Stimulated activated naive CD4-positive, alpha-beta T cell treated with Interleukin-2 at 50 U/mL for 16 hours (primary cell): ENCODE data around the gene RASGEF1B.
"Not testable (repeated sequence)": the region's sequence is repeated elsewhere in the genome, so short reads cannot be mapped to it uniquely, and the experiment has no call there.

ENCODE experiments used
- DNase-seq: peaks from one replicate; lab custom pipeline; 2025; lab: John Stamatoyannopoulos, UW

Gene RASGEF1B

GRCh38 chr4:81429607-81430006 lies 42.1 kb downstream of the RASGEF1B start:
- no peak for DNase-seq

DNA sequence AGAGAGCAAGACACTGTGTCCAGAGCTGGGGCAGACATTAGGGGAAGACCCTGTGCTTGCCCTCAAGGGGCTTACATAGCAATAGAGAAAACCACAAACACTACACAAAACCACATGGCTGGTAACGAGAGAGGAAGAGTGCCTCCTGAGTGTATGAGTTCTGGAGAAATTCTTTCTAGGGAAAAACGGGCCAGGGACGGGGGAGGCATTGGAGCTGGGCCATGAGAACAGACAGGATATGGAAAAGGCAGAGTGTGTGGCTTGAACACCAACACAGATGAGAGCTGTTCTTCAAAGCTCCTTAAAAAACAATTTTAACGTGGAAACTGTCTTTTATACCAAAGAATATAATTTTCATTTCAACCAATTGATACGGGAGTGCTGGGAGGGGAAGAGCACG lies 42.7 kb downstream of the RASGEF1B start:
- DNase-seq, result no peak

- DNase-seq, result no peak
Measured at GRCh38 chr4:81428002-81428401, 43.7 kb downstream of the RASGEF1B start.

GRCh38 chr4:81427344-81427821 lies 44.3 kb downstream of the RASGEF1B start:
- DNase-seq, result no peak

DNA sequence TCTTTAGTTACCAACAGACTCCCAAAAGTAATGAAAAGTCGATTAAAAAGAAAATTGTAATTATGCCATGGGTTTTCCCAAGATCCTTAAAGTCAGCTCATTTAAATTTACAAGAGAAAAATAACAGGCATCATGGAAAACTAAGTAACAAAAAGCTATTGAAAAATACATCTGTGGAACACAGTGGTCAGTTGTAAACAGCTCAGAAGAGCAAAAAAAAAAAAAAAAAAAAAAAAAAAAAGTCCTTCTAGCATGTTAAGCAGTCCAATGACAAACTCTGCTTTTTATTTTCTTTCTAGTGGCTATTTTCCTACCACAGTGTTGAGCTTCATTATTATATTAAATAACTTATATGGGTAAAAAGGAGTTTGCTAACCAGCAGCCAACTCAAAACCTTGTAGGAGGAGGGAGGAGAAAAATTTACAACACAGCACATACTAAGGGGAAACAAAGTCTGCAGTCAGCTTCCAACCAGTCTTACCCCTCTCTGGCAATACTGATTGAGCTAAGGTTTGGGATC lies 44.9 kb downstream of the RASGEF1B start:
- no peak for DNase-seq

- DNase-seq, result no peak
Measured at GRCh38 chr4:81424816-81425755, 46.6 kb downstream of the RASGEF1B start.

DNA sequence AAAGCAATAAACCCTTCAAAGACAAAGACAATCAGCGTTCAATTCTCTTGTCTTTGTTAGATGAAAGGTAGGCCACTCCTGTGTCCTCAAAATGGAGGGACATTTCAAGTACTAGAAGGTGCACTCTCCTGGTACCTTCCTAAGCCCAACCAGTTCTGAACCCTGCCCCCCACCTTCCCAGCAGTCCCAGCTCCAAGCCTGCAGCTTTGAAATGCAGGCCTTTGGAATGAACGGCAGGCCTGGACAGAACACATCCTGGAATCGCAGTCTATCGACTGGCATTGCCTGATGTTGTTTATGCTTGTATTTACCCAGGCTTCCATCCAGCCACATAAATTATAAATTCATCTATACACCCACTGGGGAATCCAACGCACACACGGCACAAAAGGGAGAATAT lies 47.4 kb downstream of the RASGEF1B start:
- DNase-seq, result no peak

DNA sequence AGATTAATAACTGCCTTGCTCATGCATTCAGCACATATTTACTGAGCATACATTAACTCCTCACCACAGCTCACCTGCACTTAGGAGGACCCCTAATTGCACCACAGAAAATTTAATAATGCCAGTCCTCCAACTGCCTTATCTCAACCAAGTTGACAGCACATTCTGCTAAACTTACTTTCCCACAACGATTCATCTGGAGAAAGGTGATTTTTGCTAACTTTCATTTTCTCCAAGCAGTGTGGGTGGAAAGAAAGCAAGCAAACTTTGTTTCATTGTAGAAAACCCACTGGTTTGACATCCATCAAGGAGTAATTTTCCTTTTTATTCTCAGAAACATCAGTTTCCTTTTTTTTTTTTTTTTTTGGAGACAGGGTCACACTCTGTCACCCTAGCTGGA lies 49.1 kb downstream of the RASGEF1B start:
- no peak for DNase-seq

DNA sequence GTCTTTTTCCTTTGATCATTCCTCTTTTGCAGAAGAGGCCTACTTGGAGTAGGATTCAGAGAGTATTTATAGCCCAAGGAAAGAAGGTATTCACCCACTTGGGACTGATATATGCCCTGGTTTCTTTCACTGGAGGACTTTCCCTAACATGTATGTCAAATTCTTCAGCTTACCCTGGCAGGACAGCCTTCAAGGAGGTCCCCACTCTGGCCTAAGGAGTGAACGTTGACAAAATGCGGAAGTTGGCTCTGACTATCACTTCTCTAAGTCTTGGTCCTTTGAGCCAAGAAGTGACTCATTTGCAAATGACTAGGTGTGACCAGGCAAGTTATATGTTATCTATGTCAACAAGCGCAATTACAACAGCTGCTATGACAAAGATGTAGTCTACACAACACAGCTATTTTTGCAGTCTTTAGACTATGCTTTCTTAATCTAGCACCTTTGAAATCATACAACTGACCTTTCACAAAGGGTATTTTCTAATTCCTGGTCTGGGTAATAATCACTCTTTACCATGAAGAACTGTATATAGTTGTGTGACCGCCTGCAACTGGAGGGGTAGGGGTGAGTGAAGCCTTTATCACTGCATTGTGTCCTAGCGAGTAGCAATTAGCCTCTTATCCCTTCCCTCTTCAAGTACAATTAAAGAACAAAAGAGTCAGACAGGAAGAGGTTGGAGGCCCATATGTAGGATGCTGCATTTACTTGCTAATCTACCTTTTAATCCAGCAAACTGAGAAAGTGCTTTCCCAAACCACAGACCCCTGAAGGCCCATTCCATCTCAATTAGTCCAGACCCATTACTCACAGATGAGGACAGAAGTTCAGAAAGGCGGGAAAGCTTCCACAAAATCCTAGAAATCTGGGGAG lies 50.1 kb downstream of the RASGEF1B start:
- no peak for DNase-seq

GRCh38 chr4:81418572-81418971 lies 53.1 kb downstream of the RASGEF1B start:
- no peak for DNase-seq

DNA sequence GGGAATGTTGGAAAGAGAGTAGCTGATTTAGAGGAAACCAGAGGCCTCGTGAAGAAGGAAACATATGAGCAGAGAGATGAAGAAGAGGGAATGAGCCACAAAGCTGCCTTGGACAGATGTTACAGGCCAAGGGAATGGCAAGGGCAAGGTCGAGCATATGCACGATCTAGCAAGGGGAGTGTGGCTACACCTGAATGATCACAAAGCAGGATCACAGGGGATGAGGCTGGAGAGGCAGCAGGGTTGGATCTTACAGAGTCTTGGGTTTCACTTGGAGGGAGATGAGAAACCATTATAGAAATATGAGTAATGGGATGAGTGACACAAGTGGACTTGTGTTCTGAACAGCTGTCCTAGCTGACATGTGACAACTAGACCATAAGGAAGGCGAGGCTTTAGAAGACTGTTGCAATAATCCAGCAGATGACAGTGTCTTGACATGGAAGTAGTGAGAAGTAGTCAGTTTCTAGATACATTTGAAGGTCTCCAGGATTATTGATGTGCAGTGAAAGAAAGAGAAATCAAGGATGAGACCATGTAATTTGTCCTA lies 58.7 kb downstream of the RASGEF1B start:
- no peak for DNase-seq

DNA sequence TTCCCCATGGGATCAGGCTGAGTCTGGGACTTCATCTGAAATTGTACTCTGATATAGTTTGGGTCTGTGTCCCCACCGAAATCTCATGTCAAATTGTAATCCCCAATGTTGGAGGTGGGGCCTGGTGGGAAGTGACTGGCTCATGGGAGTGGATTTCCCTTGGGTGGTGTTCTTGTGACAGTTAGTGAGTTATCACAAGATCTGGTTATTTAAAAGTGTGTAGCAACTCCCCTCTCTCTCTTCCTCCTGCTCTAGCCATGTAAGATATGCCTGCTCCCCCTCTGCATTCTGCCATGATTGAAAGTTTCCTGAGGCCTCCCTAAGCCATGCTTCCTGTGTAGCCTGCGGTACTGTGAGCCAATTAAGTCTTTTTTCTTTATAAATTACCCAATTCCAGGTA lies 61.0 kb downstream of the RASGEF1B start:
- no peak for DNase-seq

GRCh38 chr4:81409836-81410235 lies 61.9 kb downstream of the RASGEF1B start:
- no peak for DNase-seq

DNA sequence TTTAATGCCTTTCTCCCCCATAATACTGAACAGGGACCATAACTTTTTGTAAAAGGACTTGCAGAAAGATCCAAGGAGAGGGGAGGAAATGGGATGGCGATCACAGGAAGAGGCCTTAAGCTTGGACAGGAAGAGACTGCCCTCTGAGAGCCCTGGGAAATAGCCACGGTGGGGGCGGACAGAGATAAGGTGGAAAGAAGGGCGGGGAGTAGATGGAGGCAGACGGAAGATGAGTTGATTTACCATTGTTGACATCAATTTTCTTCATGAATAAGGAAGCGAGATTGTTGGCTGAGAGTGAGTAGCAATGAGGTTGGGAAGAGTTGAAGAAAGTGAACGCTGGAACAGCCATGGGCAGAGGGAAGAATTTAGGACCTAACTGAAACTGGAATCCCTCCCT lies 63.4 kb downstream of the RASGEF1B start:
- DNase-seq, result no peak

GRCh38 chr4:81407726-81408125 lies 64.0 kb downstream of the RASGEF1B start:
- no peak for DNase-seq

DNA sequence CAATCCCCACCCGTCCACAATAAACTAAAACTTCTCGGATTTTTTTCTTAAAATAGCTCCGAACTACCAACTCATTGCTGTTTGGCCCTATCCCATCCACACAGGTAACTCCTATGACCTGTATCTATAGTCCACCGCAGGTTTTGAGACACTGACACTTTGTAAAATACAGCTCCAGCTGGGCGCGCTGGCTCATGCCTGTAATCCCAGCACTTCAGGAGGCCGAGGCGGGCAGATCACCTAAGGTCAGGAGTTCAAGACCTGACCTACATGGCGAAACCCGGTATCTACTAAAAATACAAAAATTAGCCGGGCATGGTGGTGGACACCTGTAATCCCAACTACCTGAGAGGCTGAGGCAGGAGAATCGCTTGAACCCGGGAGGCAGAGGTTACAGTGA lies 65.2 kb downstream of the RASGEF1B start:
- not testable (repeated sequence) for DNase-seq

DNA sequence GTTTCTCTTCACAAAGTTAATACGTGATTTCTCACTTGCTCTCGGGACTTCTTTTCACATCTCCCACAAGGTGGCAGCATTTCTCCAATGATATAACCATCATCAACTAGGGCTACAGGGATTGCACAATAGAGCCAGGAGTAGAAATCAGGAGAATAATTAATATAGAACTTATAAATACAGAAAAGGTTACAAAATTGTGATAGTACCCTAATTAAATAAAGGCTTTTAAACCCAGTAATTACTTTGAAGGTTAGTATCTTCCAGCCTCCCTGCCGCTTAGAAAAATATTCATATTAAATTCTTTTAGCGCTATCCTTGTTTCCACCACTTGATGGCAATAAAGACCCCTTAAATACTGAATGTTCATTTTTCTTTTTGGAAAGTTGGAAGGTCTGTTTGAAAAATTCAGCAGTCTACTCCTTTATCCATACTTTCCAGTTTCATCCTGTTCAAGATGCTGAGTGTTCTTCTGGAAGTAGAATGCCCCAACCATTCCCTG lies 65.8 kb downstream of the RASGEF1B start:
- peak; percentile 10 for DNase-seq

DNA sequence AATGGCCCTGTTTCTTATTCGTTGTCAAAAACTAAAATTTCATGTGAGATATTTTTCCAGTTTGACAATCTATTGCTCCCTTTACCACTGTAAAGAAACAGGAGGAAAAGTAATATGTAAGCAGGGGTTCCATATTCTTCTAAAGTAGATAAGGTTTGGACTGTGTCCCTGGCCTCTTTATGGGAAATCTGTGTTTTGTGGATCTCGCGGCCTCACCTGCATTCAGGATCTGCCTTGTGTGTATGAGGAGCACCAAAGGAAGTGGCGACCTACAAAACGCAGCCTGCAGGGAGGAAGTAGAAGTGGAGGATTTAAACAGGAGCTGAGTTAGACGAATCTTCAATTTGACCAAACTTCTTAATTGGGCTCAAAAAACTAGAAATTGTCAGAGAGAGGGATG lies 67.0 kb downstream of the RASGEF1B start:
- no peak for DNase-seq

DNA sequence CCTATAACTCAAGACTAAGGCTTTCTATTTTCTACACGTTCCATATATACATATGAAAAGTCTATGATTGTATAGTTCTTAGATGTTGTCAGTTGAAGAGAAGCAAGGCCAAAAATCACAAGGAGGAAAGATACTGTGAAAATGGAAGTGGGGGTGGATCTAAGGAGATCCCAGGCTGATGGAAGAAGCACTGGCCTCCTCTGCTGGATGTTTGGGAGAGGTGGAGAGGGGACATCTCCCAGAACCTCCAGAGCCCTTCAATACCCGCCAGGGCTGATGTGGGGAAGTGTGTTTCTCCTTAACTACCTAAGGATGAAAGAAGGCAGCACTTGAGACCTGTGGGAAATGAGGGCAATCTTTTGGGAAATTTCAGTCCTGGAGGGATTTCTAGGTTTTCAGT lies 67.4 kb downstream of the RASGEF1B start:
- DNase-seq, result no peak

DNA sequence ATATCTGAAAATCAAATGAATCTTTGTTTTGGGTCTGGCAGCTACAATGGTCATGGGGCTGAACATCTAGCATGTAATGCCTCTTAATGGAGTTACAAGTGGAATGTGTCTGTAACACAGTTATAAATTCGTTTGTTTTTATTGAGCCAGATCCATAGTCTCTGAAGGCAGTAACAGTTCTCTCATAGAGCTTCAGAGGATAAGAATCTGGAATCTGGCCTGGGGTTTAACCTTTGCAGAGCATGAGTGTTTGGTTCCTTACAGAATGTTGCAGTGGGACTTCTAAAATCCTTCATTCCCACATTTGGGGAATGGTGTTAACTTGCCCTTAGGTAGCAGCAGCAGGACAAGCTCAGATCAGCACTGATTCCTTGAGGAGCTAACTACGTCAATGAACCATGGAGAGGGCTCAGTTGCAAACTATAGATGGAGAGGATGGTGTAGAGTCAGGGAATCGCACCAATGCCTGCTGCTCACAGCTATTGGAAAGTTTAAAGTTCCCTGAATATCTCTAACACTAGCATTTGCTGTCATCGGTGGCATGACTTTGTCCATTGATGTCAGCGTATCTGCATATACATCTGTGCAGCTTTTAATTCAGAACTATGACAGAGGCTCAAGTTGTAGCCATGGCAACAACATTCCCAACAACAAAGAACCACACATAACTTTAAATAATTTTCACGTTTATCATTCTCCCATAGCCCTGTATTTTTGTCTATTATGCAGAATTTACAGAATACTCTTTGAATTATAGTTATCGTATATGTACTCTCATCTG lies 72.2 kb downstream of the RASGEF1B start:
- DNase-seq, result no peak

DNA sequence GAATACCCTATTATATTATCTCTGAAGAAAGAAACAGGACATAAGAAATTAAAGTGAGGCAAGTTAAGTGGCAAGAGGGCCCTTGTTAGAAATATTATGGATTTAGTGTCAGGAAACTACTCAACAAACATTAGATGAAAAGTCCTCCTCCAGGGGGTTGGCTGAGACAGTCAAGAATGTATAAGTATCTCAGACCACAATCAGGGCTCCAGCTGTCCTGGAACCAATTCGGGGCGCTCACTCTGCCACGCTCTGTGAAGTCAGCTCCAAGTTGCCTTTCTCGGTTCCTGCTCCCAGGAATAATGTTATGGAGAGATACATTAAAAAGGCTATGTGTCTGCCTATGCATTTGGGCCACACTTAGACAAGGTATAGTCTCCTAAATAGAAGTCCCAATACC lies 73.3 kb downstream of the RASGEF1B start:
- DNase-seq, result no peak
